Measurements from ENCODE around the gene RAB21. TPM values are rescaled to one million over a fixed set of nuclear protein-coding genes. Genes with fewer than 3 reads are reported as not detected.

Gene RAB21
- total and polyA plus RNA-seq, 4 donors = 5.5 to 15.0 (median 10.0) TPM

GRCh38 chr12:71838231-71838630, 83.6 kb downstream of the RAB21 start:
- no peak for DNase-seq (ENCODE audit: low spot score)
- Histone ChIP-seq H3K9me3 (ENCODE audit: control insufficient read depth in 4 of 4, low read length in 3 of 4) (no peaks in the 10 kb centered on the region), H3K27me3 (ENCODE audit: control insufficient read depth in 4 of 4, insufficient read depth in 4 of 4, low read length in 3 of 4) (no peaks in the 10 kb centered on the region), H3K9ac (ENCODE audit: low read depth in 1 of 2, low read length in 2 of 2) (no peak overlapping the region), H3K27ac (ENCODE audit: low read depth in 1 of 2, low read length in 2 of 2) (no peak overlapping the region), H3K36me3 (ENCODE audit: control insufficient read depth in 4 of 4, insufficient read depth in 3 of 4, low read depth in 1 of 4, low read length in 3 of 4) (no peaks in the 10 kb centered on the region), H3K4me1 (ENCODE audit: control insufficient read depth in 4 of 4, insufficient read depth in 4 of 4, low read length in 3 of 4) (peaks cover 0 to 12% (median 8%) of the 10 kb centered on the region in 4 donors), H3K4me3 (ENCODE audit: low read depth in 1 of 3, low read length in 3 of 3) (no peak overlapping the region)
- 93% methylated on average over 6 of the region's 6 CpGs for WGBS
- no peak for TF ChIP-seq EGR1 (IDR thresholded peaks at IDR 0.05; ENCODE audit: low read depth in 2 of 2)
- no peak for TF ChIP-seq RAD21 (IDR thresholded peaks at IDR 0.05)
- TF ChIP-seq YY1 (IDR thresholded peaks at IDR 0.05) = no peak

GRCh38 chr12:71838676-71839075, 84.0 kb downstream of the RAB21 start:
- WGBS = 96% methylated on average over 6 of the region's 6 CpGs
- Histone ChIP-seq H3K9ac (ENCODE audit: low read depth in 1 of 2, low read length in 2 of 2) (no peak overlapping the region), H3K4me1 (ENCODE audit: control insufficient read depth in 4 of 4, insufficient read depth in 4 of 4, low read length in 3 of 4) (peaks cover 0 to 13% (median 8%) of the 10 kb centered on the region in 4 donors), H3K36me3 (ENCODE audit: control insufficient read depth in 4 of 4, insufficient read depth in 3 of 4, low read depth in 1 of 4, low read length in 3 of 4) (no peaks in the 10 kb centered on the region), H3K9me3 (ENCODE audit: control insufficient read depth in 4 of 4, low read length in 3 of 4) (no peaks in the 10 kb centered on the region), H3K27me3 (ENCODE audit: control insufficient read depth in 4 of 4, insufficient read depth in 4 of 4, low read length in 3 of 4) (no peaks in the 10 kb centered on the region), H3K4me3 (ENCODE audit: low read depth in 1 of 3, low read length in 3 of 3) (peak overlapping the region in 1 of 3 donors; percentile 91), H3K27ac (ENCODE audit: low read depth in 1 of 2, low read length in 2 of 2) (peak overlapping the region; percentile 96 to 98)
- DNase-seq (ENCODE audit: low spot score) = no peak
- no peak for TF ChIP-seq FOXA1 (IDR thresholded peaks at IDR 0.05)
- no peak for TF ChIP-seq ATF3 (IDR thresholded peaks at IDR 0.05)
- no peak for TF ChIP-seq NR2F2 (IDR thresholded peaks at IDR 0.05)
- TF ChIP-seq RAD21 (IDR thresholded peaks at IDR 0.05) = no peak
- no peak for TF ChIP-seq CTCF (IDR thresholded peaks at IDR 0.05; ENCODE audit: low read depth, low read length, missing input control)
- TF ChIP-seq TAF1 (conservative IDR thresholded peaks at IDR 0.05) = no peak
- TF ChIP-seq GABPA (IDR thresholded peaks at IDR 0.05 in 1 of 2, conservative IDR thresholded peaks at IDR 0.05 in 1 of 2) = no peak
- no peak for TF ChIP-seq FOXA2 (IDR thresholded peaks at IDR 0.05)
- no peak for TF ChIP-seq JUND (IDR thresholded peaks at IDR 0.05)
- no peak for TF ChIP-seq SP1 (IDR thresholded peaks at IDR 0.05)
- TF ChIP-seq RXRA (IDR thresholded peaks at IDR 0.05) = no peak
- TF ChIP-seq HNF4A (conservative IDR thresholded peaks at IDR 0.05) = no peak
- TF ChIP-seq EGR1 (IDR thresholded peaks at IDR 0.05; ENCODE audit: low read depth in 2 of 2) = no peak
- TF ChIP-seq ZBTB33 (IDR thresholded peaks at IDR 0.05) = no peak
- no peak for TF ChIP-seq REST (IDR thresholded peaks at IDR 0.05)
- no peak for TF ChIP-seq YY1 (IDR thresholded peaks at IDR 0.05)
